ENCODE results near the gene MVB12A.

The MVB12A gene

DNA sequence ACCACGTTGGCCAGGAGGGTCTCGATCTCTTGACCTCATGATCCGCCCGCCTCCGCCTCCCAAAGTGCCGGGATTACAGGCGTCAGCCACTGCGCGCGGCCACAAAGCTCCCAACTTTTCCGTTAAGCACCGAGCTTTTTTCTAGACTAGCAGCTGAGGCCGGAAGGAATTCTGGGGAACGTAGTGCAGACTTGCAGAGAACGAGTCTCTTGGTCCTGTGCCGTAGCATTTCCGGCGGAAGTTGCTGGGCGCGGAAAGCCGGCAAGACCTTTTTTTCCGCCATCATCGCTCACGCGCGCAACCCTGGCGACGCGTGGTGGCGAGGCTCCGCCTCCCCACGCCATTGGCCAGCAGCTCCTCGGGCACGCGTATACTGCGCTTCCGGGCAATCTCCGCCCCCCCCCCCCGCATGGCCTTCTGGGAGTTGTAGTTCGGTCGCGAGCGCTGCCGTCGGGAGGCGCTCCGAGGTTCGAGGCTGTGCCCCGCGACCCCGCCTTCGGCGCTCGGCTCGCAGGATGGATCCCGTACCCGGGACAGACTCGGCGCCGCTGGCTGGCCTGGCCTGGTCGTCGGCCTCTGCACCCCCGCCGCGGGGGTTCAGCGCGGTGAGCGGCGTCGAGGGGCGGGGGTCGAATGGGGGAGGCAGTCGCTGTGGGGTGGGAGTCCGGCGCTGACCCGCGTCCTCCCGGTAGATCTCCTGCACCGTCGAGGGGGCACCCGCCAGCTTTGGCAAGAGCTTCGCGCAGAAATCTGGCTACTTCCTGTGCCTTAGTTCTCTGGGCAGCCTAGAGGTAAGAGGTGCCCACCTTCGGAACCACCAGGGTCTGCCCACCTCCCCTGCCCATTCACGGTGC is at the start of gene MVB12A:
Gene MVB12A, plus strand, starts transcription at position 427 of the 854 bp plus-strand sequence. Its CDS starts 89 bp downstream, at position 516.
- in situ Hi-C loops (cut with MboI; ENCODE audit: low pct_unique_long_range_greater_than_20kb, low sequenced_read_pairs), result no loop called here

DNA sequence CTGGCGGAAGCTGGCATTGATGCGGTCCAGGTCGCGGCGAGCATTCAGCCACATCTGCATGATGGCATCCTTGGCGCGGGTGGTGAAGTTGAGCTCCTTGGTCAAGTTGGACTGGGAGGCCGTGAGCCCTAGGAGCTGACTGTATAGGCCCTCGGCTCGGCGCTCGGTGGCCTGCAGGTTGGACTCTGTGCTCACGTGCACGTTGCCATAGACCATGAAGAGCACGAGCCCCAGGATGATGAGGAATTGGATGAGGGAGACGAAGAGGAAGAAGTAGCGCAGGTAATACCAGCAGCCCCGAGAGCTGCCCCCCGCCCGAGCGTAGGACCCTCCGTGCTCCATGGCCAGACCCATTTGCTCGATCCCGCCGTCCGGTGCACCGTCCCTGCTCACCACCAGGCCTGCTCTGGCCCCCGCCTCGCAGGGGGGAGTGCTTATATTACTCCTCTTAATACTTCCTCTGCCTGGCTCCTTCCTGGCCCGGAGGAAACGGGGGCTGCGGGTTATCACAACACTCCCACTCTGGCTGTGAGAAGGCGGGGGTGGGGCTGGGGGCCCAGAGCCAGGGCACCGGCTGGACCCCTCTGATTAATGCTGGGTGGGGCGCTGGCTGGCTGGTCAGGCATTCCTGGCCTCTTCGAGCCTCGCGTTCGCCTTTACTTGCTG is 42.8 kb upstream of the MVB12A start, which contains the start of gene PLVAP:
Gene PLVAP, minus strand, starts transcription at position 408 of the 666 bp plus-strand sequence. Its CDS starts 54 bp downstream, at position 354.
- in situ Hi-C loops (cut with MboI; ENCODE audit: low pct_unique_long_range_greater_than_20kb, low sequenced_read_pairs), result no loop called here
- DNase-seq, result peak; percentile 54

More for the DNA sequence above, at the start of gene MVB12A:
- DNase-seq, result peak; percentile 99

DNA sequence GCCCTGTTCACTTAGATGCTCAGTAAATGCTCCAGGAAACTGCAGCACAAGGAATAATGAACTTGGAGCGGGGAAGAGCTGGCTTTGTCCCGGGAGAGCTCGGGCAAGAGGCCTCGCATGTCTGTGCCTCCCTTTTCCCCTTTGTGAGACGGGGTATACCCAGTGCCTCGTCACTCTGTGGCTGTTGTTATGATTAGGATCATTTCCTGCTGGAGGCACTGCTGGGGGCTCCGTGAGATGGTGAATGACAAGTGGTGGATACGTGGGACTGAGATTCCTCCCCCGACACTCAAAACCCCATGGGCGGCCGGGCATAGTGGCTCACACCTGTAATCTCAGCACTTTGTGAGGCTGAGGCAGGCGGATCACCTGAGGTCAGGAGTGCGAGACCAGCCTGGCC is 41.6 kb upstream of the MVB12A start:
- in situ Hi-C loops (cut with MboI; ENCODE audit: low pct_unique_long_range_greater_than_20kb, low sequenced_read_pairs), result no loop called here
- DNase-seq, result no peak

DNA sequence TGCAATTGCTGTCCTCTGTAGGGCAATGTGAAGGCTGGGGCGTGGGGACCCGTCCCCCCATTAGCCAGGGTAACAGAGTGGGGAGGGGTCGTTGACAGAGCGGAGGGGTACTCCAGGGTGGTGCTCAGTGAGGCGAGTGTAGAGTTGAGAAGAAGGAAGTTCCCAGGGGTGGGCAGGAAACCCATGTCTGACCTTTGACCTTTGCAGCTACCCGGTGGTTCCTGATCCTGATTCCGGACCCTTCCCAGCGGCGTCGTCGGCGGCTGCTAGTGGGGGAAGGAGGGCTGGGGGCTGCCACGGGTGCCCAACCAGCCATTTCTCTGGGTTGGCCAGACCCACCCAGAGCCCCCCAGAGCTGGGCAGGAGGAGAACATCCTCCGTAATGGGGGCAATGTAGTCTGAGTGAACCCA is 40.6 kb upstream of the MVB12A start:
- peak; percentile 77 for DNase-seq
- in situ Hi-C loops (cut with MboI; ENCODE audit: low pct_unique_long_range_greater_than_20kb, low sequenced_read_pairs), result no loop called here

DNA sequence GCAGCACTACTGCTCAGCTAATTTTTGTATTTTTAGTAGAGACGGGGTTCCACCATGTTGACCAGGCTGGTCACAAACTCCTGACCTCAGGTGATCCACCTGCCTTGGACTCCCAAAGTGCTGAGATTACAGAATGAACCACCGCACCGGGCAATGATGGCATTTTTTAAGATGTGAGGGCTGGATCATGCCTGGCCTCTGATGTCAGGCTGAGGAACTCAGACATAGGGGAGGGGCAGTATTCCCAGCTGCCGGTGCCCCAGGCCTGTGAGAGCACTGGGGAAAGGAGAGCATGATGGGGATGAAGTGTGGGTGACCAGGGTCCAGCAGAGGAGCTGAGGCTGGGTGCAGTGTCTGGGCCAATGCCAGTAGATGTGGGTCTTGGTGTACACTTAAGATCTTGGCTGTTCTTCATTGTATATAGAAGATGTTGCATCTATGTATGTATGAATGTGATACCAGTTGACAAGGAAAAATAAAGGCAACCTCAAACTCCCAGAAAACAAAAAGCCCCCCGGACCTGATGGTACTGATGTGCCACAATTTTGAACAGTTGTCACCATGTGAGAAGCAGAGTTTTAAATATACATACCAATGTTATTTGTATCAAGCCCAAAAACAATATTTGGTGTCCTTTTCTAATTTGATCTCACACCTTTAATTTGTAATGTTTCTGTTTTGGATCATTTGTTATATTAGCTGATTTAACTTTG is 39.3 kb upstream of the MVB12A start:
- DNase-seq, result no peak
- in situ Hi-C loops (cut with MboI; ENCODE audit: low pct_unique_long_range_greater_than_20kb, low sequenced_read_pairs), result no loop called here

DNA sequence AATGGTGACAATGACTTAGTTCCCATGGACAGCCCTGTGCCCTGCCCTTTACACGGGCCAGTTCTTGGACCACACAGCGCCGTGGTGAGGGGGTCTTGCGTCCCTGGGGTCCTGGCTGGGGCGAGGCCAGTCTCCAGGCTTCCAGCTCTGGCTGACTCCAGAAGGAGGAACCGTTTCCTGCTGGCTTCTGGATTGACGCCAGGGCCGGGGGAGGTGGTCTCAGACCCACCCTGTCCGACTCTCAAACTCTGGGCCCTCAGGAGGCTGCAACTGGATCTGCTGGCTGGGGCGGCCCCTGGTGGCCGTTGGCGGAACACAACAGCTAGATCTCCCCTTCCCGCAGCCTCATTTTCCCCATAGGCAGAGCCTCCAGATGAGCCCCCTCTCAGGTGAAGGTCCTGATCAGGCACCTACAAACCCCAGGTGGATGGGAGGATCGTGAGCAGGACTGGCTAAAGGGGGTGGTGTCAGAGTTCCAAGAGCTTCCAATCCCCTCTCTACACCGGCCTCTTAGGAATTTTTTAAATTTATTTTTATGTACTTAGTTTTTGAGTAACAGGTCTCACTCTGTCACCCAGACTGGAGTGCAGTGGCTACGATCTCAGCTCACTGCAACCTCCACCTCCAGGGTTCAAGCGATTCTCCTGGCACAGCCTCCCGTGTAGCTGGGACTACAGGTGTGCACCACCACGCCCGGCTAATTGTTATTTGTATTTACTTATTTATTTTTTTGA is 33.8 kb upstream of the MVB12A start:
- in situ Hi-C loops (cut with MboI; ENCODE audit: low pct_unique_long_range_greater_than_20kb, low sequenced_read_pairs), result no loop called here
- DNase-seq, result peak; percentile 81

DNA sequence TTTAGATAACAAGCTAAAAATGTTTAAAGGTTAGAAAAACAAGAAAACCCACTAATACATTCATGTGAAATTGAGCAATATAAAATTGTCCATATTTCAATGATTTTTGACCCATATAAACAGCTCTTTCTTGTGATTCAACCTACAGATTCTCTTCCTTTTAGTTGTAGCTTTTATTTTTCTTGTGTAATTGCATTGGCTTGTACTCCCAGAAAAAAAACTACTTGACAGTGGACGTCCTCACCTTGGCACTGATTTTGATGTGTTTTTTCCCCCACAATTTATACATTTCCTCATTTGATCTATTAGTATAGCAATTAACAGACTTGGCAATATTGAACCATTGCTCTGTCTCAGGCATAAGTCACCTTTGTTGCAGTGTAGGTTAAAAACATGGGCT is 30.6 kb upstream of the MVB12A start:
- in situ Hi-C loops (cut with MboI; ENCODE audit: low pct_unique_long_range_greater_than_20kb, low sequenced_read_pairs), result no loop called here
- DNase-seq, result no peak

DNA sequence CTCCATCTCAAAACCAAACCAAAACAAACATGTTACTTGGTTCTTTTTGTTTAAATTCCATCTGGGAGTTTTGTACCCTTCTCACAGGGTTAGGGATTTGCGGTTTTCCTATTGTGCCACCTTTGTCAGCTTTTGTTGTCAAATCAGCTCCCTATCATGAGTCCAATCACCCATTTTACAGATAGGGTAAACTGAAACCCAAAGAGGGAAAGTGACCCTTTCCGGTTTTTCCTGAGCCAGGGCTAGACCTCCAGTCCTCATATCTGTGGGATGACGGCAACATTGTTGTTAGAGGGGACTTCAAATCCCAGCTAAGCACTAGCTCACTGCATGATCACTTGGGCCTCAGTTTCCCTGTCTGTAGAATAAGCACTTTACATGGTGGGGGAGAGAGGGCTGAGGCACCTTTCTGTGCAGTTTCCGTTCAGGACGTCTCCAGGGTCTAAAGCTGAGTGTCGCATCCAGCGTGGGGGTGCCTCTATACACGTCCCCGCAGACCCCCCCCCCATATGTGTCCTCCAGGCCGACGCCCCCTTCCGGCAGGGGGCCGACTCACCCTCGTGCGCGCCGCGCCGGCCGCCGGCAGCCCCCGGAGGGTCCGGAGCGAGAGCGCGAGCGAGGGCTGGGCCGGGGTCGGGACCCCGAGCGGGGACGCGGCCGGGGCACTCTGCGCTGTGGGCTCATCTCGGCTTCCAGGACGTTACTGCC is 29.7 kb upstream of the MVB12A start:
- no peak for DNase-seq
- in situ Hi-C loops (cut with MboI; ENCODE audit: low pct_unique_long_range_greater_than_20kb, low sequenced_read_pairs), result no loop called here

DNA sequence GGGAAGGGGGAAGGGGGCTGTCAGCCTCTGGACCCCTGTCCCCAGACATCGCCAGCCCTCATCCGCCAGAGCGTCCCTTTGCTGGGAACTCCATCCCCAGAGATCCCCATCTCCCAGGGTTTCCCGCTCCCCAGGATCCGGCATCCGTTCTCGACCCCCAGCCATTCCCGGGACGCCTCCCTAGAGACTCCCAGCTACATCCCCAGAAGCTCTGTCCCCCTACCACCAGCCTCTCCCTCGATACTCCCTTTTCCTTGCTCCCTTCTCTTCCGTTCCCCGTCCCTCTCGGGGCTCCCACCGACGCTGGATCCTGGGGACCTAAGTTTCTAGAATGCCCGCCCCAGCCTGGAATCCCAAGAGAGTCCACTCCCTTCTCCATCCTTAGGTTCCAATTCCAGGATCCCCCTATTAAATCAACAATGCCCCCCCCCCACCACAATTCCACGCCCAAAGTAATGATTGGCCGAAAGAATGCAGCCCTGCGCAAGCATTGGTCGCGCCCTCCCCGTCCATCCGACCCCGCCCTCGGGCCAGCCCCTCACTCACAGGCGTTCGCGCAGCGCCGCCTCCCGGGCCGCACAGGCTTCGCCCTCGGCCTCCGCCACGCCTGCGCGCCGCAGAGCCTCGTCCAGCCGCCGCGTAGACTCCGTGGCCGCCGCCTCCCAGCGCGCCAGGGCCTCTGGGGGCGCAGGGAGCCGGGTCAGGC is 29.0 kb upstream of the MVB12A start:
- in situ Hi-C loops (cut with MboI; ENCODE audit: low pct_unique_long_range_greater_than_20kb, low sequenced_read_pairs), result no loop called here
- DNase-seq, result peak; percentile 91

DNA sequence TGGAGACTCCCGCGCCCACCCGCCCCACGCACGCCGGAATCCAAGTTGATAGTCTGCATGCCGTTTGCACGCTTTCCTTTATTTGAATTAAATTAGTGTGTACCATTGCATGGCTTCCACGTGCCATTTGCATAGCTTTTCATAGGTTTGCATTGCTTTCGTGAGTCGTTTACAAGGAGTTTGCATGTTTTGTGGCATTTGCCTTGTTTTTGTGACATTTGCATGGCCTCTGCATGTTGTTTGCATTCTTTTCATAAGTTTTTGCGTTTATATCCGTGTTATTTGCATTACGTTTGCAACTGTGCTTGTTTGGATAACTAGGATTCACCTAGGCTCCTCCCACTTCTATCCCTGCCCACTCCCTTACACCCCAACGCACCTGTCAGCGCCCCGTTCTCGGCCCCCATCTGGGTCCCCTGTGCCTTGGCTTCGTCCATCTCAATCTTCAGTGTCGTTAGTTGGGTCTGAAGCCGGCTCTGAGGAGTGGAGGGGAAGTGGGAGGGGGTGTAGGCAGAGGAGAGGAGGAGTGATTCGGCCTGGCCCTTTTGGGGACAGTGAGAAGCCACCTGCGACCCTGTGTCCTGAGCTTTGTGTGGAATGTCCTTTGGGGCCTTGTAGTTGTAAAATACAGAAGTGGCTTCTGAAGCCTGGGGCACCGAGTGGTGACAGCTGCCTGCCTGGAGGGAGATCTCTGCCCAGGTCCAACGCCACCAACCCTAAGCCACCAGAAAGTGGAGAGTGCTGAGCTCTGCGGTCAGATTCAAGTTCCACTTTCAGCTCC is 28.3 kb upstream of the MVB12A start:
- in situ Hi-C loops (cut with MboI; ENCODE audit: low pct_unique_long_range_greater_than_20kb, low sequenced_read_pairs), result no loop called here

DNA sequence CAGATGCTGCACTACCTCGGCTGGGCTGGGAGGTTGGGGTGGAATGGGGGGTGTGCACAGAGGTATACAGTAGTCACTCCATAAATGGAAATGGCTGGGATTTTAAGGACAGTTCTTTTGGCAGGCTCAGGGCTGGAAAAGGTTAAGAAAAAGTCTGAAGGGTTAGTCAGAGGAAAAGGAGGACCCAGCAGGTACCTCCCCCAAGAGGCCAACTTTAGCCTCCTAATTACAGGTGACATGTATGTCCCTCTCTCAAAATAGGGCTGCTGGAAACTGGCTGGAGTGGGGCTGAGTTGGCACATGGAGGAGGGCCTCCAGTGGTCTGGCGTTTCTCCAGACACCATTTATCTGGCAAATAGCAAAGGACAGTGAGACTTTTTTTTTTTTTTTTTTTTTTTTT is 26.8 kb upstream of the MVB12A start:
- peak; percentile 55 for DNase-seq
- in situ Hi-C loops (cut with MboI; ENCODE audit: low pct_unique_long_range_greater_than_20kb, low sequenced_read_pairs), result no loop called here

More for the DNA sequence above, 28.3 kb upstream of the MVB12A start:
- DNase-seq, result peak; percentile 83

DNA sequence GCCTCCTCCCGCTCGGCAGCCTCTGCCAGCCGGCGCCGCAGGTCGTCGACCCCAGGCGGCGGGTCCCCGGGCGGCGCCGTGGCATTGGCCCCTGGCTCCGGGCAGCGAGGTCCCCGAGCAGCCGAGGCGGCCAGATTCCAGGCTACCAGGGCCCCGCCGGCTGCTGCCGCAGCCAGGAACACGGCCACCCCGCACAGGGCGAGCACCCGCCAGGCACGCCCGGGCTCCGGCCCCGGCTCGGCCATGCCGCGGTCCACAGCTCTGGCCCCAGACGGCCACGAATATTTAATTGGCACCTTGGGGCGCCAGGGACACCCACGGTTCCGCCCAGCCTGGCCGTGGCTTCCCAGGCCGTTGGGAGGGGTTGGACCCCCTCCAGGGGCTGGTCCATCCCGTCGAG is 25.9 kb upstream of the MVB12A start, which contains the start of gene CCDC194:
Gene CCDC194, minus strand, starts transcription at position 283 of the 400 bp plus-strand sequence. Its CDS starts 38 bp downstream, at position 245.
- no peak for DNase-seq
- in situ Hi-C loops (cut with MboI; ENCODE audit: low pct_unique_long_range_greater_than_20kb, low sequenced_read_pairs), result no loop called here

DNA sequence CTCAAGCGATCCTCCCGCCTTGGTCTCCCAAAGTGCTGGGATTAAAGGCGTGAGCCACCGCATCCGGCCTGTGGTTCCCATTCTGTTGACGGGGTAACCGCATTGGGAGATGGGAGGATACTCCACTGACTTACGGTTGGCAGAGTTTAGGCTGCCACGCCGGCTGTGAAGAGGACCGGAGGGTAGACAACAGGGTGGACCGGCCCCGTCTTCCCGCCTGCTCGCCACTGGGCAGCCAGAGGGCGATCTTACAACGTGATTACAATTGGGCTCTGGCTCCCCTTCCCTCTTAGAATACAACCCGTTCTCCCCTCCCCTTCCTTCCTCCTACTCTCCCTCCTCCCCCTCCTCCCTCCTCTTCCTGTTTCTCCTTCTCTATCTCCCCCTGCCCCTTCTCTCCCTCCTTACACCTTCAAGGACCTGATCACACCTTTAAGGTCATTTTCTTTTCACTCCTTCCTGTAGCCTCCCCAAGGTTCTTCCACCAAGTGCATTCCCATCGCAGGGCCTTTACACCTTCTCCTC is 24.9 kb upstream of the MVB12A start:
- DNase-seq, result peak; percentile 85
- in situ Hi-C loops (cut with MboI; ENCODE audit: low pct_unique_long_range_greater_than_20kb, low sequenced_read_pairs), result no loop called here

DNA sequence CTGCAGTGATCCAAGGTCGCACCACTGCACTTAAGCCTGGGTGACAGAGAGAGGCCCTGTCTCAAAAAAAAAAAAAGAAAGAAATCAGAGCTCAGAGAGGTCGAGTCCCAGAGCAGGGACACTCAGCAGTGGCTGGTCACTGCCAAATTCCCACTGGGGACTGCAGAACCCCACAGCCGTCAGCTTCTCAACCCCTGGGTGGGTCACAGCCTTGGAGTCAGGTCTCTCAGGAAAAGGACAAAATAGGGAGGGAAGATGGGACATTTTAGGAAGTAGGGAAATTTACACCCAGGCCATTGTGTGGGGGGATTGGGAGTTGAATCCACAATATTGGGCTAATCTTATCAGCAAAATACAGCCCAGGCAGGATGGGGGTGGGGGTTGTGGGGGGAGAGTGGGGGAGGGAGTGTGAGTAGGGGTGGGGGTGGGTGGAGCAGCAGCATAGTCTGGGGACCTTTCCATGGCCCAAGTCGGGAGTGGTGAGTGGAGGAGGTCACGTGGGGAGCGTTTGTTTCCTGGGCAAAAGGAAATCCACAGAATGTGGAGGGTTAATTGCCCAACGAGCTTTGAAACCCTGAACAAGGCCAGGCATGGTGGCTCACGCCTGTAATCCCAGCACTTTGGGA is 20.8 kb upstream of the MVB12A start:
- no peak for DNase-seq
- in situ Hi-C loops (cut with MboI; ENCODE audit: low pct_unique_long_range_greater_than_20kb, low sequenced_read_pairs), result no loop called here

DNA sequence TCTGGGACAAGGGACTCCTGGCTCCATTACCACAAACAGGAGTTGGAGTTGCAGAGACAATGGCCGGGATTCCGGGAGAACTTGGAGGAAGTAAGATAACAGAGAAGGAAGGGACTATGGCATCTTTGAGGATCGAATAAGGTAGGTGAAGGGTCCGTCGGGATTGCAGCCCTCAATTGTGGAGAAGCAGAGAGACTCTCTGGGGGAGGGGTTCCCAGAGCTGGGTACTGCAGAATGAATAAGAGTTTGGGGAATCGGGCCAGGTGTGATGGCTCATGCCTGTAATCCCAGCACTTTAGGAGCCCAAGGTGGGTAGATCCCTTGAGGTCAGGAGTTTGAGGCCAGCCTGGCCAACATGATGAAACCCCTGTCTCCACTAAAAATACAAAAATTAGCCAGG is 18.2 kb upstream of the MVB12A start:
- in situ Hi-C loops (cut with MboI; ENCODE audit: low pct_unique_long_range_greater_than_20kb, low sequenced_read_pairs), result no loop called here
- no peak for DNase-seq
